GM19351 (cell line): Measurements from ENCODE around the gene DUSP2.

Experiments used
- ATAC-seq: cut with Tn5 transposase; IDR thresholded peaks from one replicate; pipeline ENCODE4 v1.9.1; 2021; ENCODE audit warnings: mild to moderate bottlenecking, moderate library complexity; ENCODE audit not compliant: unreplicated experiment

The DUSP2 gene

DNA sequence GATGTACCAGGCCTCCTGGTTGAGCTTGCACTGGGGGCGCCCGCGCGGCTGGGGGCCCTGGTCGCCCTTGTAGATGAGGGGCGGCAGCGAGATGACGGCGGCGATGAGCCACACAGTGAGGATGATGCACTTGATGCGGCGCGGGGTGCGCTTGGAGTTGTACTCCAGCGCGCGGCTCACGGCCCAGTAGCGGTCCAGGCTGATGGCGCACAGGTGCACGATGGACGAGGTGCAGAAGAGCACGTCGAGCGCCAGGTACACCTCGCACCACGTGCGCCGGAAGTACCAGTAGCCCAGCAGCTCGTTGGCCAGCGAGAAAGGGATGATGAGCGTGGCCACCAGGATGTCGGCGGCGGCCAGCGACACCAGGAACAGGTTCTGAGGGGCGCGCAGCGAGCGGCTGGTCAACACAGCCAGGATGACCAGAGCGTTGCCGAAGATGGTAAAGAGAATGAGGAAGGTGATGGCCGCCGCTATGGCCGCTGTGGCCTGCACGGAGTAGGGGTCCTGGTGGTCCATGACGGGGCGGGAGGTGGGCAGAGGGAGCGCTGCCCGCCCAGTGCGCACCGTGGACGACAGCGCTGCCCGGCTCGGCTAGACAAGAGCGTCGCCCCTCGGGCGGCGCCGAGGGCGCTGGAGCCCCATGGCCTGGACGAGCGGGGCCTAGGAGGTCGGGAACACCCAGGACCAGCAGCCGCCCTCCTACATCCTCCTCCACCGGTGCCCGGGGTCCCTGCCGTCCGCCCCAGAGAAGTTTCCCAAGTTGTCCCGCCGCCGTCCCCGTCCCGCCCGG, 29.4 kb downstream of the DUSP2 start:
- no peak for ATAC-seq

DNA sequence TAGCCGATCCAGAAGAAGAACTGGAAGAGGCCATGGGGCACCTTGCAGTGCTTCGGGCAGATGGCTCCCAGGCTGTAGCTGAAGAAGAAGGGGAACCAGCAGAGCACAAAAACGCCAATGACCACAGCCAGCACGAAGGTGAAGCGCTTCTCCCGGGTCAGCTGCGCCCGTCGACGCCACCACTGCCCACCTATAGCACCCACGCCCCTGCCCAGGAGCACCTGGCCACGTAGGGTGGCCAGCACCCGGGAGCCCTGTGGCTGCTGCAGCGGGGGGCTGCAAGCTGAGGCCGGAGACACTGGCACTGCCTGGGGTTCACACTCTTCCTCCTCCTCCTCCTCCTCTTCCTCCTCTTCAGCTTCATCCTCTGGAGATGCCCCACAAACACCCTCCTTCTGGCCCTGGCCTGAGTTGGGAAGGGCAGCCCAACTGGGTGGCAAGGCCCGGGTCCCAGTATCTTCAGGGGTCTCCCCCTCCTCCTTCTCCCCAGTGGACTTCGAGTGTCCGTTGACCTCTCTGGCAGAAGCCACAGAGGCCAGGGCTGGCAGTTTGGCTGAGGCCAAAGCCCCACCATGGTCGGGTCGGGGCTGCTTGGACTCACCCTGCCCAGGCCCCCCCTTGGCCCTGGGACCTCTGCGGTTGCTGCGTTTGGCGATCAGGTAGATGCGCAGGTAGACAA, 30.2 kb downstream of the DUSP2 start:
- no peak for ATAC-seq

DNA sequence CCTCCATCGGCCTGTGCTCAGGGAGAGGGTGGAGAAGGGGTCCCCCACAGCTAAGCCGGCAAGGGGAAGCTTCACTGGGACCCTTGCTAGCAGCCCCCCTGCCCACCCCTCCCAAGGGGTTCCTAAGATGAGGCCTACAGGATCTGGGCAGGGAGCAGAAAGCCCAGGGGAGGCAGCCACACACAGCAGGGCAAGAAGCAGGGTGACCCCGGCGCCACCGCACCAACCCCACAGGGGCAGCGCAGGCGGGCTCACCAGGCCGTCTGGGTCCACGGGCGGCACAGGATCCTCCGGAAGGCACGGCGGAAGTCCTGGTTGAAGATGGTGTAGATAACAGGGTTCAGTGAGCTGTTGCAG, 30.7 kb downstream of the DUSP2 start:
- ATAC-seq = no peak

DNA sequence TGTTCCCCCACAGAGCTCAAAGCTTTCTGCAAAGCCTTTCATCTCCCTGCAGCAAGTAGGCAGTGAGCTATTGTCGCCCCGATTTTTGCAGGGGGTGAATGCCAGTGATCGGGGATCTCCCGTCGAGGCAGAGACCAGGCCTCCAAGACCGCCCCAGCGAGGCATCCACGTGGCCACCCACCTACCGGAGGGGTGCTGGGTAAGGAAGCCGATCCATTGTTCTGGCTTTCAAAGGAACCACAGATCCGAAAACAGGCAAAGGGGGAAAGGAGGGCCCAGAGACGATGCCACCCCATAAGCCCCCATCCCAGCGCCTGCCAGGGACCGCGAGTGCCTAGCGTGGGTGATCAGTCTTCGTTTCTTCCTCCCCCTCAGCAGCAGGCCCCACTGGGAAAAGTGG, 31.3 kb downstream of the DUSP2 start:
- ATAC-seq = no peak

DNA sequence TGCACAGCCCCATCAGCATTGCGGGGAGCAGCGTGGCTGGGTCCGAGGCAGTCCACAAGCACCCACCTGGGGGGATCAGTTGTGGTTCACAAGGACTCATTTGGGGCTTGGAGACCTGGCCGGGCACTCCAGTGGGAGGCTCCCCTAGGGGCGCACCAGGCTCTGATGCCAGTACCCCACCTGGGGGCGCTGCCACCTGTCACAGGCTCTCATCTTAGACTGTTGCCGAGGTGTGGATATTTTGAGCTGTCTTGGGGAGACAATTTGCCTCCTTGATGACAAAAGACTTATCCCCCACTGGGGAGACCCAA, 31.9 kb downstream of the DUSP2 start:
- ATAC-seq = no peak

DNA sequence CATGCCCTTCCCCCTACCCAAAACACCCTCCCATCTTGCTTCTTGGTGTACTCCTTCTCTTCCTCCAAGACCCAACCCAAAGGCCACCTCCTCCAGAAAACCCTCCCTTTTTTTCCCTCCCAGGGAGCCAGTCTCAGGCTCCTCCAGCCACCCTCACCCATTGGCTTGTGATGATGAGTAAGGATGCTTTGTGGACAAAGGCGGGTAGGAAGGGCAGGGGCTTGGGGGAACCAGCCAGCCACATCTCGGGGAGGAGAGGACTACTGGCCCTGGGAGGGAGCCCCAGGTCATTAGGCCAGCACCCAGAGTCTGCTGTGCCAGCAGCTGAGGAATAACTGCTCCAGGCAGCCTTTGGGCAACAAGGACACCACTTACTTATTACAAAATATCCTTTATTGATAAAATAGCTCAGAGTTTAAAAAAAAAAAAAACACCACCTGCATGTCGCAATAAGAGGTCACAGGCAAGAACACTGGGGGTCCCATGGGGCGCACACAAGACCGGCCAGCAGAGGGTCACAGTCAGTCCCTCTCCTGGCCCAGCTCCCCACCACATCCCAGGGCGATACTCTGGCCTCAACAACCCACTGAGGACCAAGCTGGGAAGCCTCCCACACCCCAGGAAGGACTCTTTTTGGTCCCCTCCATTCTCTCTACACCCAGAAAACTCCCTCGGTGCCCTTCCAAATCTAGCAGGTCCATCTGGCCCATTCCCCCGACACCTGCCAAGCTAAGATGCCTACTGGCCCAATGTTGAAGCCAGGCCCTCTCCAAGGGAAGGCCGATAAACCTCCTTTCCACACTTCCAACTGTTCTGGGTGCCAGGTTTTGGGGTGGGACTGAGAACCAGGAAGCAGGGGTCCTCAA, 32.5 kb downstream of the DUSP2 start:
- no peak for ATAC-seq

DNA sequence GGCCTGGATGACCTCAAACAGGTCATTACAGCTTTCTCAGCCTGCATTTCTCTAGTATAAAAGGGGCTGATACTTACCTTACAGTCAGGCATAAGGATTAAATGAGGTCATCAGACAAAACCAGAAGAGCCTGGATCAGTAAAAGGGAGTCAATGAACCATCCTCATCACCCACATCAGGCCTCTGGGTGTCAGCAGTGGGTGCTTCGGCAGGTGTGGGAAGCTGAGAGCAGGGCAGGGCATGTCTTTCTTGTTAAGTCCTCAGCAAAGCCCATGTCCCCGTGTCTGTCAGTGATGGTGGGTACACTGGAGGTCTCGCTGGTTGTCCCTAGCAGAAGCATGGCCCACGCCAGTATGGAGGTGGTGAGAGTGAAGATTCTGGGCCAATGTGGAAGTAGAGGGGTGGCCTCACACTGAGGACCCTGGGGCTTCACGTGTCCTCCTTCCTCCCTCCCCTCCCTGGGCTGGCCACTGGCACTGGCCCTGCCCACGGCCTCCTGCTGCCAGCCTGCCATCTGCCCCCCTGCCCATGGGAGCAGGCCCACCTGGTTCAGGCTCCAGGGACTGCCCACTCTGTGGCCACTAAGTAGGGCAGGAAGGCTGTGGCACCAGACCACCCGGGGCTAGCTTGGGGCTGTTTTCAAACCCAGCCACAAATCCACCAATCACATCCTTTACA, 33.3 kb downstream of the DUSP2 start:
- ATAC-seq = no peak

DNA sequence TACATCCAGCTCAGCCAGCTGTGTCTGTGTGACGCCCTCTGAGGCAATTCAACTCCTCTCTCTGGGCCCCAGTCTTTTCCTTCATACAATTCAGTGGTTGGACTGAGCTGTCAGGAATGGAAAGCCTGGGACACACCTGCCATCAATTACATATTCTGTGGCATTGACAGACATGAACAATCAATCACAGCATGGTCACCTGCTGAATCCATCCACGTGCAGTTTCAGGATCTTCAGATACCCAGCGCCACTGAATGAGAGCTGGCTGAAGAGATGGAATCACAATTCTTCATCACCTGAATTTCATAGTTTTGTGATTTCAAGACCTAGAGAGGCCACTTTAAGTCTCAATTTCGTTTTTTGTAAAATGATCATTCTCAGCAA, 34.0 kb downstream of the DUSP2 start:
- no peak for ATAC-seq

DNA sequence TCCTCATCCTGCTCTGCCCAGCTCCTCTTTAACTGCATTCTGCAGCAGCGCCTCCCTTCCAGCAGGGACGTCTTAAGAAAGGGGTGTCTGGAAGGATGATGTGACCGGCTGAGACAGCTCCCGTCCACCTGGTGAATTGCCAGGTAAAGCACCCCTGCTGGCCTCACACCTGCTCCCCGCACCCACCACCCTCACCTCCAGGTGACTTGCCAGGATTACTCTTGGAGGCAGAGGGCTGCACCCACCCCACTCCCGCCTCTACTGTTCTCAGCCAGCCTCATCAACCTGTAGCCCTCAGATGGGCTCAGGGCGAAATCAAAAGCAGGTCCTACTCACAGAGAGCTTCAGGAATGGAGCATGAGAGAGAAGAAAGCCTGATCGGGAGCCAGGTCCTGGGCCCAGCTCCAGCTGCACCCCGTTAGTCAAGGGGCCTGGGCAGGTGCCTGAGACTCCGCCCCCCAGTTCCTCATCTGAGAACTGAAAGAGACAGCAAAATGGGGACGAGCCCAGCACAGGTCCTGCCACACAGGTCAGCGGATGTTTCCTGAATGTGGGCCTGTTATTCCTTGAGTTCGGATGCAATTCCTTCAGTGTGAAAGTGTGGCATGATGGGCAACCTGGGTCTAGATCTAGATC, 34.5 kb downstream of the DUSP2 start:
- ATAC-seq = no peak

DNA sequence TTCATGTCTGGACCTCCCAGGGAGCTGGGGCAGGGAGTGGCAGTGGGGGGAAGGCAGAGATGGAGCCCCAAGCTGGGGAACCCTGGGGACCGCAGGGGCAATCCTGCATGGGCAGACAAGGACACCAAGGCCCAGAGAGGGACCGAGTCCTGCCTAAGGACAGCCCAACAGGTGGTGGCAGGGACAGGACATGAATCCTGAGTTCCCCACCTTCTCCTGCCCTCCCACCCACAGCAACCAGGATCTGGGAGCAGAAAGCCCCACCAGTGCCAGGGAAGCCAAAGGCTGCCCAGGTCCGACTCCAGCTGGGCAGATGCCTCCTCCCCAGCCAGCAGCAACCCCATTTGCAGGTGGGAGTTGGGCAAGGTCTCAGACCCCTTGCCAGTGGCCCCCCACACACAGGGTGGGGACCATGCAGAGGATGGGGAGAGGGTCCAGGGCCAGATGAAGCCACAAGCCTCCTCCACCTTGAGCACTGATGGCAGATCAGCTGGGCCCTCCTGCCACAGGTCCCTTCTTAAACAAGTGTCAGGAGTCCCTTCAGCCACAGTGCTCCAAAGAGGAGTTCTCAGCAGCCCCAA, 35.2 kb downstream of the DUSP2 start:
- no peak for ATAC-seq

DNA sequence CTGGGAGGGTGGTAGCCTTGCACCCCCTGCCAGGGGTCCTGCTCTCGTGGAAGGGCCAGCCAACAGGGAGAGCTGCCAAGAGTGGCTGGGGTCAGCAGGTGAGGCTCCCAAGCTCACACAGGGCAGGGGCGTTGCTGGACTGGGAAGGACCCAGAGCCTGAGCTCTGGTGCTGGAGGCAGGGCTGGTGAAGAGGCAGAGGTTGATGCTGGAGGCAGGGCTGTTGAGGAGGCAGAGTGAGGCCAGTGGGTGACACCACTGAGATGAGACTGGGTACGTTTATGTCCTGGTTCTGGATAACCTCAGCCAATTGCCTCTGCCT, 35.9 kb downstream of the DUSP2 start:
- ATAC-seq = no peak

DNA sequence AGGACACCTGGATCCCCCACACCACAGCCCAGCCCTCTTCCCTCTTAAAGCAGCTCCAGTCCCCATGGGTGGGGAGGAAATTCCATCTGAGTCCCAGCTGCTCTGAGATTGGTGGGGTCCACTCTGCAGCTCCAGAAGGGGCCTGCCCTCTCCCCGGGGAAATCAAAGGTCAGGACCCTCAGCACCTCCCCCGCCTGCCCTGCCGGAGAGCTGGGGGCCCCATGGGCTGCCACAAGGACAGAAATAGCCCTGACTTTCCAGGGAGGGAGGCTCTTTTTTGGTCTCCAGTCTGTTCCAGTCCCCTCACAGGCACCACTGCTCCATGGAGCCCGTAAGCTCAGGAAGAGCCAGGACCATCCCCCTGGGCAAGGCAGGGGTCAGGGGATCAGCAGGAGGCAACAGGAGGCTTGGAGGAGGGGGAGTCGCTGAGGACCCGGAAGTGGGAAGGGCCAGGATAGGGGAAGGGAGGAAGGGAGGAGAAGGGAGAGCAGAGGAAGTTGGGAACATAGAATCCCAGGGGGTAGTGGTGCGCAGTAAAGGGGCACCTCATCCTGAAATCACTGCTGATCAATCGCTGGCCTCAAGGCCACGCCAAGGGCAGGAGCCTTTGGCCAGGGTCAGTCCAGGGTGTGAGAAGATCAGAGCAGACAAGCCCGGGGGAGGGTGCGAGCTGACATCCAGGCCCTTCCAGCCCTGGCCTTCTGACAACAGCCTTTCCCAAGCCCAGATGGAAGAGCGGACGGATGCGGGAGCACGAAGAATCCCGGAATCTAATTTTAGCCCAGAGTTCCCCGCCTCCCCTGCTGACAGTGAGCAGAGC, 36.5 kb downstream of the DUSP2 start:
- ATAC-seq = no peak

DNA sequence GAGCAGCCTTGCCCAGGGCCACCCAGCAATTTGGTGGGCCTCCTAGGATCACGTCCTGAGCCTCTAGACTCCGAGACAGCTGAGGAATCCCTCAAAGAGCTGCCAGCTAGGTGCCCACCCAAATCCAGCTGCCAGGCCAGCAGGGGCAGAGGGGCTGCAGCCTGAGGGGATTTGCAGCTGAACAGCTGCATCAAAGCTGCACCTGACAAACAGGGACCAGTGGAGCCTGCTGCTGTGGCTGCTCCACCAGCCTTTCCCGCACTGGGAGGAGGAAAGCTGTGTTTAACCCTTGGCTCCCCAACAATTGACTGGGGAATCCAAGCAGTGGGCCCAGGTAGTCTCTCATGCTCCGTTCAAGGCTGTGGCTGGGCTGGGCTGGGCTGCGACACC, 37.1 kb downstream of the DUSP2 start:
- no peak for ATAC-seq

DNA sequence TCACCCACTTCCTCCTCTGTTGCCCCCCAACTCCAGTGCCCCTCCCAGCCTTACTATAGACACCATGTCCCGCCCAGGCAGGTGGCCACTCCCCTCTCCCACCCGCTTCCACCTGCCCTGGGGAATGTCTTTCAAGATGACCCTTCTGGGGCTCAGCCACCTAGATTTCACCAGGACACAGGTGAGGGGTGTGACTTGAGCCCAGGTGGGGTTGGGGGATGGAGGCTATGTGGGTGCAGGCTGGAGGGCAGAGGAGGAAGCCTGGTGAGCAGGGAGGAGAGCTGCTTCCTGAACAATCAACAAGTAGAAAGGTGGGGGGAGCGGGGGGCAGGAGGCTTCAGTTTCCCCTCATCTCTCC, 37.6 kb downstream of the DUSP2 start:
- no peak for ATAC-seq

DNA sequence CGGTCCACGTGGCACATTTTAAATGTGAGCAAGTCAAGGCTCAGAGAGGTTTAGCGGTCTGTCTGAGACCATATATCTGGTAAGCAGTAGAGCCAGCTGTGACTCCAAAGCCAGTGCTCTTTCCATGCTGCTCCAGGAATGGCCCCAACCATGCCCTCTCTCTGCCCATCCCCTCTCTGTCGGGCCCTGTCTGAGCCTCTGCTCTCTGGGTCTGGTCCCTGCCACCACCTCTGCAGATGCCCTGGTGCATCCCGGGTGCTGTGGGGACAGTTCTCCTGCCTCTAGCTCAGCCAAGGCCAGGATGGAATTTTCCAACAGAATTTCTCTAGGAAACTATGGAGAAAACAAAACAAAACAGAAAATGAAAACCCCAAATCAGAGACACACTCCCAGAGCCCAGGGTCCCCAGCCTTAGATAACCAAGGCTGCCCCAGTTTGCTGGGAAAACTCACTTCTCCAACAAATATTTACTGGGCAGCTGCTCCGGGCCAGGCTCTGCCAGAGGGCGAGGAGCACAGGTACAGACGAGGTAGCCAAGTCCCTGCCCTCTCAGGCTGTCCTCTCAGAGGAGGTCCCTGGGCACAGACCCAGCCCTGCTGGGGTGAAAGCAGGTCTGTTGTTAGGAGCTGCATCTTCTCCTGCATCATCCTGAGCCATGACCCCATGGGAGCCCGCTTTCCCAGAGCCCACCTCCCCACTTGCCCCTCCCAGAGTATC, 38.1 kb downstream of the DUSP2 start:
- ATAC-seq = no peak

DNA sequence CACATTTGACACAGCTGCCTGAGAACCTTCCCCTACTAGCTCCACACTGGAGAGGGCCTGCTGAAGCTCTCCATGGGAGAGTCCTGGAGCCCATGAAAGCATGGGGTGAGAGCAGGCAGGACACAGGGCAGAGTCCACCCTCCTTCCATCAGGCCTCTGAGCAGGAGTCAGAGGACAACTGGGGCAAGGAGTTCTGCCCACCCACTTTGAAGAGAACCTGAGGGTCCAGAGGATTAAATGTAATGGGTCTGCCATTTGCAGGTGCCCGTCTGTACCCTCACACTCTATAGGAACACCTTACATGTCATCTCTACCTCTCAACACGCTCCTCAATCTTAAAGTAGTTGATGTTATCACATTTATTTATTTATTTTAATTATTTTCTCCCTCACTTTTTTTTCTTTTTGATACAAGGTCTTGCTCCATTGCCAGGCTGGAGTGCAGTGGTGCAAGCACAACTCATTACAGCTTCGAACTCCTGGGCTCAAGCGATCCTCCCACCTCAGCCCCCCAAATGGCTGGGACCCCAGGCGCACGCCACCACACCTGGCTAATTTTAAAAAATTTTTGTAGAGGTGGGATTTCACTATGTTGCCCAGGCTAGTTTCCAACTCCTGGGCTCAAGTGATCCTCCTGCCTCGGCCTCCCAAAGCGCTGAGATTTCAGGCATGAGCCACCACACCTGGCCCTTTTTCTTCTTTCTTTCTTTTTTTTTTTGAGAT, 39.1 kb downstream of the DUSP2 start:
- no peak for ATAC-seq

DNA sequence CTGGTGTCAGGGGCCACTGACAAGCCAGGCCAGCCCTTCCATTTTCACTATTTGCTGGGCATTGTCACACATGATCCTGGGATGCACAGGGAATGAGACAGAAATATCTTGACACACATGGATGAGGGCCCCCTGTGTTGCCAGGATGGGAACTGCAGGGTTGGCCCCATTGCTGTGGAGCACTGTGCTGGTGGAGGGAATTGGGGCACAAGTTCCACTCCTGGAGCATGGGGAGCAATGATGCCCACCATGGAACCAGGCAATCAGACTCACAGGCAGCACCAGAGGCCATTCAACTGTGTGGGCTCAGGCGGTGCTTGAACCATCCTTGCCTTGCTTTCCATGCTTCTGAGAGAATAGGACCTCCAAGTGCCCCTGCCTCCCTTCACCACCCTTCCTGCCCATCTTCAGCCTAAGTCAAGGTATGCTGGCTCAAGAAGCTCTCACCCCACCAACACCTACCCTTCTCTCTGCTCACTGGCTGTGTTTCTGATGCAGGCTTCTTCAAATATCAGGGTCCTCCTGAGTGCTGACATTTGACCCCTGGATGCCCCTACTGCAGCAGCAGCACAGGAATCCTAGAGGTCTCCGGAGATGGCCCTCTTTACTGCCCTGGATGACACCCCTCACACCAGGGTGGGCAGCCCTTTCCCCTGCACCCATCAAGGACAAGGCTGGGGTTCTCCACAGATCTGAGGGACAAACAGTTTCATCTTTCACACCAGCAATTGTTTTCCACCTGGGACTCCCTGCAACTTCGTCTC, 39.9 kb downstream of the DUSP2 start:
- no peak for ATAC-seq

DNA sequence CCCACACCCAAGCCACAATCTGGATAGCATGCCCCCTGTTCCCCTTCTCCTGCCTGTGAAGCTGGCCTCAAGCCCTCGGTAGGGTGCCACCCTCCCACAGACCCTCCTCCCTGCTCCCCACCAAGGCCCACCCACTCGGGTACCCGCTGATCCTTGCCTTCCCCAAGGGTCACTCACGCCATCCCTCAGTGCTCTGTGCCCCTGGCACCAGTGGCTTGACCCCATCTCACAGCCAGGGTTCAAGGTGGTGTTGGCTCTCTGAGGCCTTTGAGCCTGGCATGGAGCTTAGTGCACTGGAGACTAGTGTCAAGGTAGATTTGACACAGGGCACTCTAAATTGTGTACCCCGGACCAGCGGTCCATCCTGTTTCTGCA, 40.8 kb downstream of the DUSP2 start:
- ATAC-seq = no peak
